Activated B cell treated with CpG ODN at 0.5 μM for 24 hours (primary cell): Measurements from ENCODE around the gene SLFN5. TPM values are rescaled to one million over a fixed set of nuclear protein-coding genes. Genes with fewer than 3 reads are reported as not detected.
"Not testable (repeated sequence)": the region's sequence is repeated elsewhere in the genome, so short reads cannot be mapped to it uniquely, and the experiment has no call there.

Source experiments
- ATAC-seq: fragments of 200-7000 bp; cut with Tn5 transposase; one replicate; pipeline ENCODE4 v1.10.0; 2021; ENCODE audit warnings: low read depth, mild to moderate bottlenecking, moderate library complexity
- CTCF ChIA-PET: fragments of 350-600 bp; sonication (Branson Sonifier 250); formaldehyde crosslinking; loops from one replicate; lab custom pipeline; 2021; ENCODE audit warnings: antibody characterized with exemption; lab: Charles Lee
- POLR2A ChIA-PET: fragments of 350-600 bp; sonication (Branson Sonifier 250); formaldehyde crosslinking; loops from one replicate; lab custom pipeline; 2021; ENCODE audit warnings: antibody characterized with exemption; lab: Charles Lee
- DNase-seq: peaks from one replicate; pipeline ENCODE4 v3.0.0; 2022
- H3K27ac Mint-ChIP-seq: one replicate; pipeline ENCODE4 v1.8.0; 2020; ENCODE audit warnings: mixed read lengths
- H3K27me3 Mint-ChIP-seq: one replicate; pipeline ENCODE4 v1.8.0; 2021; ENCODE audit warnings: mixed read lengths
- H3K36me3 Mint-ChIP-seq: one replicate; pipeline ENCODE4 v1.8.0; 2021; ENCODE audit warnings: low read depth, mixed read lengths
- H3K4me1 Mint-ChIP-seq: one replicate; pipeline ENCODE4 v1.8.0; 2021; ENCODE audit warnings: mixed read lengths
- H3K4me3 Mint-ChIP-seq: one replicate; pipeline ENCODE4 v1.8.0; 2020; ENCODE audit warnings: mild to moderate bottlenecking, mixed read lengths
- H3K9me3 Mint-ChIP-seq: one replicate; pipeline ENCODE4 v1.8.0; 2020; ENCODE audit warnings: mixed read lengths
- intact Hi-C: fragments of 100-400 bp; cut with micrococcal nuclease; formaldehyde crosslinking; loops from one replicate; pipeline ENCODE4 v1.15.1; 2024
- total RNA-seq: library from RNA; stranded (reverse); gene quantifications from 2 replicates; pipeline ENCODE4 v1.2.3, GENCODE V29; 2022
- TF ChIP-seq, protein P1 (sequence below): fragments of 200-600 bp; IDR thresholded peaks from one replicate; pipeline ENCODE4 v1.8.0; 2022; ENCODE audit warnings: antibody characterized with exemption, mild to moderate bottlenecking

SLFN5 gene
- total RNA-seq, 1 donor from 2014 or later, result 15.2 TPM

DNA sequence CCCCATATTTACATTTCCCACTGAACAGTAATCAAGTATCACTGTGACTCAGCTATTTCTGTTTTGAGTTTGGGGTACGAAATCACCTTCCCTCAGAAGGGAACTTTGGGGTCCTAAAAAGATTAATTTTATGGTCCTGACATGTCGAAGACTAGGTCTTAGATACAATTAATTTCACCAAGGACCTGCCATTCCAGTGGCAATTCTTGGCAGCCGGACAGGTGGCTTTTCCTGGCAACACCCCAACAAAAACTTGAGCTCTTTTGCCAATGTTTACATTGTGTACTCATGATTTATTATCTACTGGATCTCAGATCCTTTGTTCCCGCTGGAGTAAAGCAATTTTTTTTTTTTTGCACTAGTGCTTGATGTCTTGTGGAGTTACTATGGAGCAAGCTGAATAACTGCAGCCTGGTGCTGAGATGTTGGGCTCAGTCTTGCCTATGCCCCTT, 14.4 kb downstream of the SLFN5 start:
- POLR2A ChIA-PET, result no interaction called here
- intact Hi-C loops, result no loop called here
- CTCF ChIA-PET, result interaction anchor here (0.5 kb wide), 1 partner anchor 9 kb away, joined by 3 read pairs; no protein-coding TSS in a partner anchor
- Mint-ChIP-seq H3K4me1 (peaks cover 6% of the 10 kb centered on the region), H3K36me3 (peaks cover 8% of the 10 kb centered on the region), H3K4me3 (no peak overlapping the region), H3K27me3 (no peaks in the 10 kb centered on the region), H3K27ac (no peak overlapping the region), H3K9me3 (no peaks in the 10 kb centered on the region)
- TF ChIP-seq, protein P1, sequence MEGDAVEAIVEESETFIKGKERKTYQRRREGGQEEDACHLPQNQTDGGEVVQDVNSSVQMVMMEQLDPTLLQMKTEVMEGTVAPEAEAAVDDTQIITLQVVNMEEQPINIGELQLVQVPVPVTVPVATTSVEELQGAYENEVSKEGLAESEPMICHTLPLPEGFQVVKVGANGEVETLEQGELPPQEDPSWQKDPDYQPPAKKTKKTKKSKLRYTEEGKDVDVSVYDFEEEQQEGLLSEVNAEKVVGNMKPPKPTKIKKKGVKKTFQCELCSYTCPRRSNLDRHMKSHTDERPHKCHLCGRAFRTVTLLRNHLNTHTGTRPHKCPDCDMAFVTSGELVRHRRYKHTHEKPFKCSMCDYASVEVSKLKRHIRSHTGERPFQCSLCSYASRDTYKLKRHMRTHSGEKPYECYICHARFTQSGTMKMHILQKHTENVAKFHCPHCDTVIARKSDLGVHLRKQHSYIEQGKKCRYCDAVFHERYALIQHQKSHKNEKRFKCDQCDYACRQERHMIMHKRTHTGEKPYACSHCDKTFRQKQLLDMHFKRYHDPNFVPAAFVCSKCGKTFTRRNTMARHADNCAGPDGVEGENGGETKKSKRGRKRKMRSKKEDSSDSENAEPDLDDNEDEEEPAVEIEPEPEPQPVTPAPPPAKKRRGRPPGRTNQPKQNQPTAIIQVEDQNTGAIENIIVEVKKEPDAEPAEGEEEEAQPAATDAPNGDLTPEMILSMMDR, result no peak
- DNase-seq, result no peak
- ATAC-seq, result no peak

DNA sequence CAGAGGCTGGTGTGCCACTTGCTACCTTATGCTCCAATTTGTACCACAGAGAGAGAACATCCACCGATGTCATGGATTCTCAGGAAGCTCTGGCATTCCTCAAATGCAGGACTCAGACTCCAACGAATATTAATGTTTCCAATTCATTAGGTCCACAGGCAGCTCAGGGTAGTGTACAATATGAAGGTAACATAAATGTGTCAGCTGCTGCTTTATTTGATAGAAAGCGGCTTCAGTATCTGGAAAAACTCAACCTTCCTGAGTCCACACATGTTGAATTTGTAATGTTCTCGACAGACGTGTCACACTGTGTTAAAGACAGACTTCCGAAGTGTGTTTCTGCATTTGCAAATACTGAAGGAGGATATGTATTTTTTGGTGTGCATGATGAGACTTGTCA, 16.1 kb downstream of the SLFN5 start:
- ATAC-seq (no peak), DNase-seq (no peak)
- Mint-ChIP-seq H3K4me1 (no peaks in the 10 kb centered on the region), H3K4me3 (no peak overlapping the region), H3K27ac (no peak overlapping the region), H3K27me3 (no peaks in the 10 kb centered on the region), H3K9me3 (no peaks in the 10 kb centered on the region), H3K36me3 (peaks cover 20% of the 10 kb centered on the region)
- CTCF ChIA-PET, result no interaction called here
- POLR2A ChIA-PET, result no interaction called here
- intact Hi-C loops, result no loop called here
- TF ChIP-seq, protein P1, result no peak

DNA sequence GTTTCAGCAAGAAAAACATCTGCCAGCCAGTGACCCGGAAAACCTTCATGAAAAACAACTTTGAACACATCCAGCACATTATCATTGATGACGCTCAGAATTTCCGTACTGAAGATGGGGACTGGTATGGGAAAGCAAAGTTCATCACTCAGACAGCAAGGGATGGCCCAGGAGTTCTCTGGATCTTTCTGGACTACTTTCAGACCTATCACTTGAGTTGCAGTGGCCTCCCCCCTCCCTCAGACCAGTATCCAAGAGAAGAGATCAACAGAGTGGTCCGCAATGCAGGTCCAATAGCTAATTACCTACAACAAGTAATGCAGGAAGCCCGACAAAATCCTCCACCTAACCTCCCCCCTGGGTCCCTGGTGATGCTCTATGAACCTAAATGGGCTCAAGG, 22.2 kb downstream of the SLFN5 start:
- H3K27ac Mint-ChIP-seq, result no peak overlapping the region
- DNase-seq (no peak), ATAC-seq (no peak)
- peaks cover 35% of the 10 kb centered on the region for H3K36me3 Mint-ChIP-seq
- no peaks in the 10 kb centered on the region for H3K9me3 Mint-ChIP-seq
- H3K4me1 Mint-ChIP-seq, result no peaks in the 10 kb centered on the region
- ChIA-PET POLR2A (no interaction called here), CTCF (no interaction called here)
- TF ChIP-seq, protein P1, result no peak
- no peaks in the 10 kb centered on the region for H3K27me3 Mint-ChIP-seq
- intact Hi-C loops, result no loop called here
- H3K4me3 Mint-ChIP-seq, result no peak overlapping the region

DNA sequence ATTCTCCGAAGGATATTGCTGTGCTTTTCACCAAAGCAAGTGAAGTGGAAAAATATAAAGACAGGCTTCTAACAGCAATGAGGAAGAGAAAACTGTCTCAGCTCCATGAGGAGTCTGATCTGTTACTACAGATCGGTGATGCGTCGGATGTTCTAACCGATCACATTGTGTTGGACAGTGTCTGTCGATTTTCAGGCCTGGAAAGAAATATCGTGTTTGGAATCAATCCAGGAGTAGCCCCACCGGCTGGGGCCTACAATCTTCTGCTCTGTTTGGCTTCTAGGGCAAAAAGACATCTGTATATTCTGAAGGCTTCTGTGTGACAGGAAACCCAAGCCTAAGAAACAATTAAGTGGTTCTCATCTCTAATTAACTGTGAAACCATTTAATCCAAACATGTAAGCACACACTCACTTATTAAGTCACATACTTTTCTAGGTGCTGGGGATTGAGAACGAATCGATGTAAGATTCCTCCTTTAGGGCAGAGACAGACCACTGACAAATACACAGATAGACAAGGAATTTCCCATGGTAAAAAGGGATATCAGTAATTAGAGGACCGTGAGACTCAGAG, 22.8 kb downstream of the SLFN5 start:
- intact Hi-C loops, result no loop called here
- Mint-ChIP-seq H3K9me3 (no peaks in the 10 kb centered on the region), H3K36me3 (peaks cover 35% of the 10 kb centered on the region), H3K27me3 (no peaks in the 10 kb centered on the region), H3K4me1 (no peaks in the 10 kb centered on the region), H3K4me3 (no peak overlapping the region), H3K27ac (no peak overlapping the region)
- ChIA-PET POLR2A (no interaction called here), CTCF (no interaction called here)
- ATAC-seq, result no peak
- TF ChIP-seq, protein P1, result no peak
- DNase-seq, result no peak

DNA sequence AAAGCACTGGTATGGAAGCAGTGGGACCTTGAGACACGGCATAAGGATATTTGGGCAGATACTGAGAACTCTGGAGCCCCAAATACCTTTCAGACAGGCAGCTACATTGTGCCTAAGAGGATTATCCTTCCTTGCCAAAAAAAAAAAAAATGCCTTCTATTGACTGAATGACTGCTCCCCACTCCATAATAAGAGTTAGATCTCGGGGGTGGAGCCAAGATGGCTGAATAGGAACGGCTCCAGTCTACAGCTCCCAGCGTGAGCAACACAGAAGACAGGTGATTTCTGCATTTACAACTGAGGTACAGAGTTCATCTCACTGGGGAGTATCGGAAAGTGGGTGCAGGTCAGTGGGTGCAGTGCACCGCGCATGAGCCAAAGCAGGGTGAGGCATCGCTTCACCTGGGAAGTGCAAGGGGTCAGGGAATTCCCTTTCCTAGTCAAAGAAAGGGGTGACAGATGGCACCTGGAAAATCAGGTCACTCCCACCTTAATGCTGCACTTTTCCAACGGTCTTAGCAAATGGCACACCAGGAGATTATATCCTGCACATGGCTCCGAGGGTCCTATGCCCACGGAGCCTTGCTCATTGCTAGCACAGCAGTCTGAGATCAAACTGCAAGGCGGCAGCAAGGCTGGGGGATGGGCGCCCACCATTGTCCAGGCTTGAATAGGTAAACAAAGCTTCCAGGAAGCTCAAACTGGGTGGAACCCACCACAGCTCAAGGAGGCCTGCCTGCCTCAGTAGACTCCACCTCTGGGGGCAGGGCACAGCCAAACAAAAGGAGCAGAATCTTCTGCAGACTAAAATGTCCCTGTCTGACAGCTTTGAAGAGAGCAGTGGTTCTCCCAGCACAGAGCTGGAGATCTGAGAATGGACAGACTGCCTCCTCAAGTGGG, 31.5 kb downstream of the SLFN5 start:
- CTCF ChIA-PET, result not testable (repeated sequence)

DNA sequence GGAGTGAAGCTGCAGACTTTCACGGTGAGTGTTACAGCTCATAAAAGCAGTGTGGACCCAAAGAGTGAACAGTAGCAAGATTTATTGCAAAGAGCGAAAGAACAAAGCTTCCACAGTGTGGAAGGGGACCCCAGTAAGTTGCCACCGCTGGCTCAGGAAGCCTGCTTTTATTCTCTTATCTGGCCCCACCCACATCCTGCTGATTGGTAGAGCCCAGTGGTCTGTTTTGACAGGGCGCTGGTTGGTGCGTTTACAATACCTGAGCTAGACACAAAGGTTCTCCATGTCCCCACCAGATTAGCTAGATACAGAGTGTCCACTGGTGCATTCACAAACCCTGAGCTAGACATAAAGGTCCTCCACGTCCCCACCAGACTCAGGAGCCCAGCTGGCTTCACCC, 35.6 kb downstream of the SLFN5 start:
- H3K36me3 Mint-ChIP-seq, H3K4me3 Mint-ChIP-seq, H3K9me3 Mint-ChIP-seq, DNase-seq, H3K4me1 Mint-ChIP-seq, CTCF ChIA-PET, ATAC-seq, POLR2A ChIA-PET, H3K27ac Mint-ChIP-seq, intact Hi-C loops: not testable (repeated sequence)
- H3K27me3 Mint-ChIP-seq, result peaks cover 17% of the 10 kb centered on the region

More for the DNA sequence above, 31.5 kb downstream of the SLFN5 start:
- H3K4me1 Mint-ChIP-seq, H3K4me3 Mint-ChIP-seq, intact Hi-C loops, H3K9me3 Mint-ChIP-seq, H3K36me3 Mint-ChIP-seq, H3K27ac Mint-ChIP-seq, DNase-seq, POLR2A ChIA-PET, ATAC-seq: not testable (repeated sequence)
- peaks cover 19% of the 10 kb centered on the region for H3K27me3 Mint-ChIP-seq

DNA sequence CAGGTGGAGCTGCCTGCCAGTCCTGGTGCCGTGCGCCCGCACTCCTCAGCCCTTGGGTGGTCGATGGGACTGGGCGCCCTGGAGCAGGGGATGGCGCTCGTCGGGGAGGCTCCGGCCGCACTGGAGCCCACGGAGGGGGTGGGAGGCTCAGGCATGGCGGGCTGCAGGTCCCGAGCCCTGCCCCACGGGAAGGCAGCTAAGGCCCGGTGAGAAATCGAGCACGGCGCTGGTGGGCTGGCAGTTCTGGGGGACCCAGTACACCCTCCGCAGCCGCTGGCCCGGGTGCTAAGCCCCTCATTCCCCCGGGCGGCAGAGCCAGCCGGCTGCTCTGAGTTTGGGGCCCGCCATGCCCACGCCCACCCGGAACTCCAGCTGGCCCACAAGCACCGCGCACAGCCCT, 36.0 kb downstream of the SLFN5 start:
- H3K27ac Mint-ChIP-seq, H3K9me3 Mint-ChIP-seq: not testable (repeated sequence)
- H3K27me3 Mint-ChIP-seq, result peaks cover 17% of the 10 kb centered on the region

More for the DNA sequence above, 36.0 kb downstream of the SLFN5 start:
- POLR2A ChIA-PET, H3K4me1 Mint-ChIP-seq, H3K36me3 Mint-ChIP-seq, intact Hi-C loops, DNase-seq, CTCF ChIA-PET, H3K4me3 Mint-ChIP-seq, ATAC-seq: not testable (repeated sequence)
